ENCODE measurements around the gene JUP. TPM values are rescaled to one million over a fixed set of nuclear protein-coding genes. Genes with fewer than 3 reads are reported as not detected.

Gene JUP
- polyA plus RNA-seq, 3 donors: 35.7 to 49.0 (median 36.9) TPM

DNA sequence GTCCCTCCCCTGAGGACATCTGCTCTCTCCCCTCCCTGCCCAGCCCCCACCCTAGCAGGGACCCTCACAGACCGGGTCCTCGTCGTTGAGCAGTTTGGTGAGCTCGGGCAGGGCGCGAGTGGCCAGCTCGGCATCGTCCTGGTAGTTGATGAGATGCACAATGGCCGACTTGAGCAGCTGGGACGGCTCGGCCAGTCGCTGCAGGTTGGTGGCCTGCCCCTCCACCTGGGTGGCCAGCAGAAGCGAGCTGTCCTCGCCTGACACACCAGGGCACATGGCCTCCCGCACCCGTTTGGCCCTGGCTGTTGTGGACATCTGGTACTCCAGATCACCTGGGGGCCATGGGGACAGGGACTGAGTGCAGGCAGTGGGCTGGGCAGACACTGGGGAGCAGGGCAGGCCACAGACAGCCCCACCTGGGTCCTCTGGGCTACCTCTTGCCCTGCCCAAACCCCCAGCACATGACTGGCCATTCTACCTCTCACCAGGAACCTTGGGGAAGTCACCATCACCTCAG is 17.1 kb downstream of the JUP start:
- WGBS, 3 donors: 87 to 94% (median 94%) methylated on average over 16 of the region's 16 CpGs
- no peak overlapping the region for H3K27ac ChIP-seq (ENCODE audit: low read depth, low read length)

GRCh38 chr17:41768682-41769288 is 17.7 kb downstream of the JUP start:
- H3K27ac ChIP-seq (ENCODE audit: low read depth, low read length): no peak overlapping the region
- 92 to 94% (median 93%) methylated on average over 21 to 23 of the region's 23 CpGs for WGBS, 3 donors

DNA sequence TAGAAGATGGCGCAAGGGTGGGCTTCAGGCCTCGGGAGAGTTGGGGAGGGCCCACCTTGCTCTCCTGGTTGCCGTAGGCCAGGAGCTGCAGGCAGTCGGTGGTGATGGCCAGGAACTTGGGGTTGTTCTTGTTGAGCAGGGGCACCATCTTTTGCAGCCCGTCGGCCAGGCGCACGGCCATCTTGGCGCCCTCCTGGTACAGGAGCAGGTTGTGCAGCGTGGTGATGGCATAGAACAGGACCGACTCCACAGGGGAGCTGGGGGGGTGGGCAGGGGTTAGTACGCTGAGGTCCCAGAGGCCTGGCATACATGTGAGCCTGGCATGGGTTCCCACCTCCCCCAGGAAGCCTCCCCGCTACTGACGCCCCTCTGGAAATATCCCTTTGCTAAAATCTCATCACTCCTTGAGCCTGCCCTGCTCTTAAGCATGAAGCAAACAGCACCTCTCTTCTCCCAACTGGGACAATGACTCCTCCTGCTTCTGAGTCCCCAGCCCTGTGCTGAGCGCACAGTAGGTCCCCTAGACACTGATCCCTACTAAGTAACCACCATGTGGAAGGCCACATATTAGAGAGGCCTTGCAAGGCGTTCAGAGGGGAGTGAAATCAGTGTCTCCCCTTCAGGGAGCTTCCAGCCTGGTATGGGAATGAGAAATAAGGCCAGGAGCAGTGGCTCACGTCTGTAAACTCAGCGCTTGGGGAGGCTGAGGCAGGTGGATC is 19.0 kb downstream of the JUP start:
- 91 to 94% (median 92%) methylated on average over 16 to 18 of the region's 18 CpGs for WGBS, 3 donors
- no peak overlapping the region for H3K27ac ChIP-seq (ENCODE audit: low read depth, low read length)

DNA sequence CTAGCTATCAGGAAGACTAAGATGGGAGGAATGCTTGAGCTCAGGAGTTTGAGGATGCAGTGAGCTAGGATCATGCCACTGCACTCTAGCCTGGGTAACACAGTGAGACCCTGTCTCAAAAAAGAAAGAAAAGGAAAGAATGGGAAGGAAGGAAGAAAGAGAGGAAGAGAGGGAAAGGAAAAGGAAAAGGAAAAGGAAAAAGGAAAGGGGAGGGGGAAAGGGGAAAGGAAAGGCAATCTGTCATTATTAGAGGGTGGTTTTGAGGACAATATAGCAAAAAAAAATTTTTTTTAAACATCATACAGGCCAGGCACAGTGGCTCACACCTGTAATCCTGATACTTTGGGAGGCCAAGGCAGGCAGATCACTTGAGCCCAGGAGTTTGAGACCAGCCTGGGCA is 20.4 kb downstream of the JUP start:
- H3K27ac ChIP-seq (ENCODE audit: low read depth, low read length): no peak overlapping the region

- WGBS, 3 donors: 89 to 94% (median 92%) methylated on average over 8 of the region's 8 CpGs
Observed at GRCh38 chr17:41763327-41763726, 23.2 kb downstream of the JUP start.

DNA sequence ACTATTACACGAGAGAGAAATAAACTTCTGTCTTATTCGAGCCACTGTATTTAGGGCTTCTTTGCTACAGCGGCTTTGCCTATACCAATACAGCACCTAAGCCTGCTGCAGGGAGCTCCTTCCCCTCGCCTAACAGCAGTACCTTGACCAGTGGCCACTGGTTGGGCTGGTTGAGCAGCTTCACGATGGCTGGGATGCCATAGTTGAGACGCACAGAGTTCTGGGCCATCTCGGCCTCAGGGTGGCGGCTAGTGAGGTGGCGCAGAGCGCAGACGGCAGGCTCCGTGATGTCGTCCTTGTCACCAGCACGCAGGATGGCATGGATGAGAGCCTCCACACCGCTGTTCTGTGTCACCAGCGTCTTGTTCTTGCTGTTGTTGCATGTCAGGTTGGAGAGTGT is 23.7 kb downstream of the JUP start:
- 95 to 97% (median 96%) methylated on average over 16 of the region's 16 CpGs for WGBS, 3 donors
- no peak overlapping the region for H3K27ac ChIP-seq (ENCODE audit: low read depth, low read length)

More at GRCh38 chr17:41763327-41763726, 23.2 kb downstream of the JUP start:
- H3K27ac ChIP-seq (ENCODE audit: low read depth, low read length): no peak overlapping the region

DNA sequence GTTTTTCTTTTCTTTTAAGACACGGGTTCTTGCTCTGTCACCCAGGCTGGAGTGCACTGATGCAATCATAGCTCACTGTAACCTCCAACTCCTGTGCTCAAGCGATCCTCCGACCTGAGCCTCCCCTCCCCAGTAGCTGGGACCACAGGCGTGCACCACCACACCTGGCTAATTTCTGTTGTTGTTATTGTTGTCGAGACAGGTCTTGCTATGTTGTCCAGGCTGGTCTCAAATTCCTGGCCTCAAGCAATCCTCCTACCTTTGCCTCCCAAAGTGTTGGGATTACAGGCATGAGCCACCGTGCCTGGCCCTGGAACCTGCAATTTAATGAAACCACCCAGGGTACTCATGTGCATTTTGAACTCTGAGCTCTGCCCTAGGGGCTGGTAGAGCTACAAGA is 24.1 kb downstream of the JUP start:
- 85 to 97% (median 93%) methylated on average over 6 of the region's 6 CpGs for WGBS, 3 donors
- H3K27ac ChIP-seq (ENCODE audit: low read depth, low read length): no peak overlapping the region

DNA sequence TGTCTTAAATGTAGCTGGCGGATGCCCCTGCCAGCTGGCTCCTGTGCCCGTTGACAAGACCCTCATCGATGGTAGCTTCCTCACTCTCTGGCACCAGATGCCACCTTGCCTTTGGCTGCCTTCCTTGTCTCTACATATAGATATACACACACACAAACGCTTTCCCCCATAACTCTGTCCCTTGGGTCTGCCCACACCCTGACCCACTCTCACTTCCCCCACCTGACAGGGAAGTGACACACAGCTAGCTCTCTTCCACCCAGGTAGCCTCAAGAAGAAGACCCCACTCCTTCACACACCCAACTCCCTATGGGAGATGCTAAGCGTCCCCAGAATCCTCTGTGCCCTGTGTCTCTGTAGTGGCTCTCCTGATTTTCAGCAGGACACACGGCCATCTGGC is 25.6 kb downstream of the JUP start:
- WGBS, 3 donors: 89 to 96% (median 90%) methylated on average over 6 of the region's 6 CpGs
- H3K27ac ChIP-seq (ENCODE audit: low read depth, low read length): no peak overlapping the region

DNA sequence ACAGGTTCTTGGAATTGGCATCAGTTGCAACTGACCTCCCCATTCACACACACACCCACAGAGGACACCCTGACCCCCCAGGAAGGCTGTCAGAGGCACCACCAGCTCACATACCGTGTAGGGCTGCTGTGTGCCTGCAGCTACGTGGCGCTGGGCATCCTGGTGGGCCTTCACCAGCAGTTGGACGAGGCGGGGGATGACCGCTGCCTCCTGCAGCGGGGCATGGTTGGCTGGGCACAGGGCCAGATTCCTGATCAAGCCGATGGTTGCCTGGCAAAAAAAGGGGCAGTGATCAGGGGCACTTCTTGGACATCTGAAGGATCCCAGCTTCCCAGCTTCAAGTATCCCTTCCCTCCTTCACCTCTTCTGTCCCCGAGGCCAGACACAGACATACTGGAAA is 27.9 kb downstream of the JUP start:
- 82 to 87% (median 86%) methylated on average over 9 of the region's 9 CpGs for whole genome bisulfite sequencing, 3 donors
- no peak overlapping the region for H3K27ac ChIP-seq (ENCODE audit: low read depth, low read length)

- WGBS, 3 donors: 86 to 91% (median 87%) methylated on average over 11 to 12 of the region's 12 CpGs
- no peak overlapping the region for H3K27ac ChIP-seq (ENCODE audit: low read depth, low read length)
Observed at GRCh38 chr17:41754066-41754465, 32.4 kb downstream of the JUP start.

DNA sequence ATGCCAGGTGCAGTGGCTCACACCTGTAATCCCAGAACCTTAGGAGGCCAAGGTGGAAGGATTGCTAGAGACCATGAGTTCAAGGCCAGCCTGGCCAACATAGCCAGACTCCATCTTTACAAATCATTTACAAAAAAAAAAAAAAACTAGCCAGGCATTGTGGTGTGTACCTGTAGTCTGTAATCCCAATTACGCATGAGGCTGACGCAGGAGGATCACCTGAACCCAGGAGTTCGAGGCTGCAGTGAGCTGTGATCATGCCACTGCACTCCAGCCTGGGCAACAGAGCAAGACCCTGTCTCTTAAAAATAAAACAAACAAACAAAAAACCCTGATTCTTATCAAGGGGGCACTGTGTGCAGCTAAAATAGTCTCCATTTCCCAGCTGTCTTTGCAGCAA is 35.2 kb downstream of the JUP start:
- H3K27ac ChIP-seq (ENCODE audit: low read depth, low read length): no peak overlapping the region
- 73 to 78% (median 73%) methylated on average over 3 of the region's 3 CpGs for WGBS, 3 donors

DNA sequence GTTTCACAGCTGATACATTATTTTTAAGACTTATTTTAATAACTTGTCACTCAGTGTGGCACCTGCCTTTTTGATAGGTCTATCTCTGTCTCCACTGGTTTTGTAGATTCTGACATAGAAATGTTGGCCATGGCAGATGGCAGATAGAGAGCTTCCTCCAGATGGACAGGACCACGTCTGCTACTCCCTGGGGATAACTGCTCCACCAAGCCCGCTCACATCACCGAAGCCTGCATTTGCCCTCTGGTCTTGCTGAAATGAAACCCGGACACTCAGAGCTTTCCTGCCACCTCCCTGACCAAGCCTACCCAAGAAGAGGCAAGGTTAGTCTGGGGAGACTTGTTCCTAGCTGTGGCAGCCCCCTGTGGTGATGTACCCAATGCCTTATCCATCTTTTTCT is 35.6 kb downstream of the JUP start:
- H3K27ac ChIP-seq (ENCODE audit: low read depth, low read length): no peak overlapping the region
- 70 to 90% (median 72%) methylated on average over 4 of the region's 4 CpGs for WGBS, 3 donors

- H3K27ac ChIP-seq (ENCODE audit: low read depth, low read length): no peak overlapping the region
- WGBS, 3 donors: 82 to 88% (median 82%) methylated on average over 6 of the region's 6 CpGs
Observed at GRCh38 chr17:41748275-41748674, 38.2 kb downstream of the JUP start.

- H3K27ac ChIP-seq (ENCODE audit: low read depth, low read length): no peak overlapping the region
- WGBS, 3 donors: 72 to 89% (median 84%) methylated on average over 9 of the region's 9 CpGs
Observed at GRCh38 chr17:41741709-41742108, 44.8 kb downstream of the JUP start.

GRCh38 chr17:41740506-41740905 is 46.0 kb downstream of the JUP start:
- no peak overlapping the region for H3K27ac ChIP-seq (ENCODE audit: low read depth, low read length)
- 91 to 95% (median 91%) methylated on average over 5 of the region's 5 CpGs for WGBS, 3 donors

DNA sequence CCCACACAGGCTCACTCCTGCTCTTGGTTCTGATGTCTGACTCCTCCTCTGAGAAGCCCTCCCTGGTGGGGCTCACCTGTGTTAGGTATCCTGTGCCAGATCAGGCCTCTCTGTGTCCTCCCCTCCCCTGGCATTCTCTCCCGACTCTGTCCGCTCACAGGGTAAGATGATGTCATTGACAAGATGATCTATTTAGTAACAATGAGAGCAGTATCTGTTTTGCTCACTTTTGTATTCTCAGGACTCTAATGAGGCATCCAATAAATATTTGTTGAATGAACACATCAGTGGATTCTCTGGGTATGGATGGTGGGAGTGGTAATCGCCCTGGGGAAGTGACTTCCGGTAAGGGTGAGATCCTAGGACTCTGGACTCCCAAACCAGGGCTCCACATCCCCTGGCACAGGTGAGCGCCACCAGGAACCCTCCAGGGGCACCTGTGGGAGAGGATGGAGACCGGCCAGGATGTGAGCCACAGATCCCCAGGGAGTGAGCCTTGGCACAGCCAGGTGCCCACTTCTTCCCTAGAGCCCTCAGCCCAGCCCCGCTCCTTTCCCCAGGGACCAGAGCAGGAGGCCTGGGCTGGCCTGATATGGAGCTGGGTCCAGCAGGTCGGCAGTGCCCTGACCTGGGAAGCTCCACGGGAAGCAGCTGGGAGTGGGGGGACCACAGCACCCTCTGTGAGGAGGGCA is 46.7 kb downstream of the JUP start:
- 51 to 76% (median 62%) methylated on average over 9 of the region's 9 CpGs for WGBS, 3 donors

GRCh38 chr17:41738801-41739112 is 47.8 kb downstream of the JUP start:
- 94 to 98% (median 97%) methylated on average over 5 of the region's 5 CpGs for WGBS, 3 donors

More for the DNA sequence above, 46.7 kb downstream of the JUP start:
- no peak overlapping the region for H3K27ac ChIP-seq (ENCODE audit: low read depth, low read length)

GRCh38 chr17:41738077-41738800 is 48.3 kb downstream of the JUP start:
- WGBS, 3 donors: 17 to 33% (median 30%) methylated on average over 10 of the region's 10 CpGs
- H3K27ac ChIP-seq (ENCODE audit: low read depth, low read length): no peak overlapping the region

More at GRCh38 chr17:41738801-41739112, 47.8 kb downstream of the JUP start:
- H3K27ac ChIP-seq (ENCODE audit: low read depth, low read length): no peak overlapping the region

DNA sequence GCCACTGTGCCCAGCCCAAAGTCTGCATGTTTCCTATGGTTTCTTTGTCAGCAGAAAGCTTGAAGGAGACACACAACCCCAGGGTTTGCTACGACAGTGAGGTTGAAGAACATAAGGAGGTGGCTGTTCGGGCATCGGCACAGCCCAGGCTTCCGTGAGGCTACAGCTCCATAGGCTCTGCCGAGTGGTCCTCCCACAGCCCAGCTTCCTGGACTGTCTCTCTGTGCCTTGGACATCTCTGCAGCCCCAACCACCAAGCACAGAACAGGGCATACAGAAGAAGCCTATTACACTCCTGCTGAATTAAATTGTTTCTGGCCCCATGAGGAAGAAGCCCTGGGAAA is 48.9 kb downstream of the JUP start:
- 32 to 50% (median 34%) methylated on average over 5 of the region's 5 CpGs for WGBS, 3 donors
- no peak overlapping the region for H3K27ac ChIP-seq (ENCODE audit: low read depth, low read length)
